K562 (cell line): ENCODE measurements around the gene KLF4. TPM values are rescaled to one million over a fixed set of nuclear protein-coding genes. Genes with fewer than 3 reads are reported as not detected.
"Not testable (repeated sequence)": the region's sequence is repeated elsewhere in the genome, so short reads cannot be mapped to it uniquely, and the experiment has no call there.

Experiments used
- ATAC-seq: fragments of 200-7000 bp; cut with Tn5 transposase; 3 replicates; pipeline ENCODE4 v1.9.1; 2020; ENCODE audit warnings: moderate library complexity
- BruUV-seq: library from RNA; stranded (reverse); fragments of 400-500 nt; replicated peaks from 2 replicates; lab custom pipeline; 2021; lab: Mats Ljungman, UMichigan
- CTCF ChIA-PET: fragments of 300-600 bp; formaldehyde crosslinking; extraction: SDS; loops from one replicate; lab custom pipeline; 2021; ENCODE audit warnings: low intra/inter-chr PET ratio; lab: Yijun Ruan, JAX
- POLR2A ChIA-PET: fragments of 300-600, 350-650 bp; sonication (Branson Sonifier 250); formaldehyde crosslinking; extraction: SDS; loops from one replicate; lab custom pipeline; 2021; ENCODE audit warnings: antibody characterized with exemption, inconsistent platforms; lab: Yijun Ruan, JAX
- DNase-seq, 4 experiments: peaks; one replicate each; pipeline versions ENCODE4 v3.0.0 to v3.0.0-alpha.2; 2011 to 2018; ENCODE audit warnings: low spot score in 3 of 4, mixed read lengths in 3 of 4; ENCODE audit errors: extremely low read depth in 1 of 4
- FAIRE-seq: peaks from 2 replicates; lab custom pipeline; 2011; peaks lifted over from hg19 to GRCh38; lab: Jason Lieb, UNC
- H2AFZ ChIP-seq: 2 replicates; pipeline ENCODE4 v1.6.0; 2011; ENCODE audit warnings: low read depth, low read length, control low read depth, inconsistent platforms
- H3K27ac ChIP-seq: fragments of 200-600 bp; 3 replicates; pipeline ENCODE4 v1.8.0; 2011; ENCODE audit warnings: low read depth, mild to moderate bottlenecking, control low read depth, inconsistent platforms, low read length, moderate library complexity, mixed read lengths; ENCODE audit errors: extremely low read depth
- H3K27me3 ChIP-seq, 2 experiments: fragments of 300-600 bp in 1 of 2; 2 replicates in 1 of 2; 3 replicates in 1 of 2; pipeline versions ENCODE4 v1.6.0 to v1.8.0; 2011; ENCODE audit warnings: inconsistent platforms in 2 of 2, low read length in 2 of 2, mild to moderate bottlenecking in 1 of 2, mixed read lengths in 1 of 2, moderate library complexity in 1 of 2; ENCODE audit not compliant: control insufficient read depth in 2 of 2, insufficient read depth in 2 of 2
- H3K36me3 ChIP-seq: fragments of 300-600 bp; 3 replicates; pipeline ENCODE4 v1.8.0; 2011; ENCODE audit warnings: mild to moderate bottlenecking, low read length, inconsistent platforms; ENCODE audit not compliant: control insufficient read depth, insufficient read depth
- H3K4me1 ChIP-seq, 2 experiments: fragments of 200-600 bp in 1 of 2; replicated peaks in 1 of 2; 2 replicates in 1 of 2; 3 replicates in 1 of 2; pipeline versions ENCODE4 v1.5.1 to v1.8.0; 2011; ENCODE audit warnings: inconsistent platforms in 2 of 2, low read length in 2 of 2, mild to moderate bottlenecking in 1 of 2, mixed read lengths in 1 of 2, moderate library complexity in 1 of 2; ENCODE audit not compliant: control insufficient read depth in 2 of 2, insufficient read depth in 2 of 2
- H3K4me2 ChIP-seq: 2 replicates; pipeline ENCODE4 v1.6.1; 2011; ENCODE audit warnings: low read length, control low read depth, inconsistent platforms, mixed read lengths; ENCODE audit not compliant: insufficient read depth
- H3K4me3 ChIP-seq: fragments of 200-600 bp; sonication (generic), shearing (Covaris generic); 2 replicates; pipeline ENCODE4 v1.5.1; 2016; ENCODE audit warnings: control low read depth, inconsistent platforms
- H3K79me2 ChIP-seq: fragments of 200-600 bp; 3 replicates; pipeline ENCODE4 v1.8.0; 2011; ENCODE audit warnings: low read length, inconsistent platforms; ENCODE audit not compliant: control insufficient read depth, insufficient read depth
- H3K9ac ChIP-seq, 2 experiments: 2 replicates each; pipeline versions ENCODE4 v1.6.0 to v1.6.1; 2011; ENCODE audit warnings: low read depth in 2 of 2, low read length in 2 of 2, control low read depth in 1 of 2, inconsistent platforms in 1 of 2, mild to moderate bottlenecking in 1 of 2, mixed read lengths in 1 of 2; ENCODE audit not compliant: insufficient read depth in 1 of 2
- H3K9me1 ChIP-seq: one replicate; pipeline ENCODE4 v1.6.0; 2011; ENCODE audit warnings: inconsistent platforms, mild to moderate bottlenecking, low read length, moderate library complexity; ENCODE audit not compliant: control insufficient read depth, insufficient read depth
- H3K9me3 ChIP-seq: replicated peaks from 2 replicates; pipeline ENCODE4 v1.5.1; 2011; ENCODE audit warnings: low read depth, low read length, inconsistent platforms; ENCODE audit not compliant: control insufficient read depth, insufficient read depth
- H4K20me1 ChIP-seq: replicated peaks from 2 replicates; pipeline ENCODE4 v1.6.1; 2011; ENCODE audit warnings: low read length, inconsistent platforms, mixed read lengths; ENCODE audit not compliant: control insufficient read depth, insufficient read depth
- TCFL5 ChIP-seq: fragments of 250-450 bp; sonication (Bioruptor Pico); conservative IDR thresholded peaks from 2 replicates; pipeline ENCODE4 v1.6.1; 2021; ENCODE audit warnings: mild to moderate bottlenecking, moderate library complexity, matching md5 sums
- ZFX ChIP-seq: sonication (generic); formaldehyde crosslinking; IDR thresholded peaks from 2 replicates; pipeline ENCODE4 v1.8.0; 2022; ENCODE audit warnings: mild to moderate bottlenecking, missing genetic modification reagents, moderate library complexity
- WGBS: fragments of 100-300 bp; shearing (Covaris generic); methylation state at CpG from one replicate; pipeline ENCODE4 v1.1.6; 2016; ENCODE audit warnings: low coverage, mixed read lengths; ENCODE audit not compliant: insufficient coverage; ENCODE audit errors: missing lambda C conversion rate; 5-methylcytosine and 5-hydroxymethylcytosine counted together
- in situ Hi-C: fragments of 300-500 bp; cut with MboI; formaldehyde crosslinking; loops from 4 replicates; pipeline ENCODE4 v1.15.0; 2018; ENCODE audit warnings: inconsistent platforms, mixed read lengths
- intact Hi-C: fragments of 100-400 bp; cut with micrococcal nuclease; formaldehyde crosslinking; loops from 2 replicates; pipeline ENCODE4 v1.14.2; 2022
- polyA plus RNA-seq, 8 experiments: library from polyadenylated mRNA; depleted of rRNA in 4 of 8; stranded (reverse) in 5 of 8; unstranded in 3 of 8; fragments of >200 nt; fragmentation: Nextera tagmentation in 2 of 8; fragmentation: Illumina TruSeq in 1 of 8; extraction: Ambion mirVana in 2 of 8; extraction: Trizol in 1 of 8; gene quantifications; 2 replicates each; pipeline versions ENCODE4 v1.2.1 to v1.2.3, GENCODE V29; 2011 to 2014; ENCODE audit warnings: inconsistent platforms in 1 of 8, missing spikeins in 1 of 8
- total RNA-seq, 7 experiments: library from RNA; depleted of rRNA in 6 of 7; stranded (reverse); fragments of >200 nt in 6 of 7; fragmentation: Illumina TruSeq in 2 of 7; extraction: Trizol in 2 of 7; gene quantifications; 2 replicates each; pipeline versions ENCODE4 v1.2.1 to v1.2.3, GENCODE V29; 2011 to 2021; ENCODE audit warnings: low replicate concordance in 1 of 7

The KLF4 gene
- total and polyA plus RNA-seq, 9 of the 15 experiments (the other 6 are each of a cell fraction or from before 2014, with no cell fraction given), result 0.04 to 0.95 (median 0.22) TPM

DNA sequence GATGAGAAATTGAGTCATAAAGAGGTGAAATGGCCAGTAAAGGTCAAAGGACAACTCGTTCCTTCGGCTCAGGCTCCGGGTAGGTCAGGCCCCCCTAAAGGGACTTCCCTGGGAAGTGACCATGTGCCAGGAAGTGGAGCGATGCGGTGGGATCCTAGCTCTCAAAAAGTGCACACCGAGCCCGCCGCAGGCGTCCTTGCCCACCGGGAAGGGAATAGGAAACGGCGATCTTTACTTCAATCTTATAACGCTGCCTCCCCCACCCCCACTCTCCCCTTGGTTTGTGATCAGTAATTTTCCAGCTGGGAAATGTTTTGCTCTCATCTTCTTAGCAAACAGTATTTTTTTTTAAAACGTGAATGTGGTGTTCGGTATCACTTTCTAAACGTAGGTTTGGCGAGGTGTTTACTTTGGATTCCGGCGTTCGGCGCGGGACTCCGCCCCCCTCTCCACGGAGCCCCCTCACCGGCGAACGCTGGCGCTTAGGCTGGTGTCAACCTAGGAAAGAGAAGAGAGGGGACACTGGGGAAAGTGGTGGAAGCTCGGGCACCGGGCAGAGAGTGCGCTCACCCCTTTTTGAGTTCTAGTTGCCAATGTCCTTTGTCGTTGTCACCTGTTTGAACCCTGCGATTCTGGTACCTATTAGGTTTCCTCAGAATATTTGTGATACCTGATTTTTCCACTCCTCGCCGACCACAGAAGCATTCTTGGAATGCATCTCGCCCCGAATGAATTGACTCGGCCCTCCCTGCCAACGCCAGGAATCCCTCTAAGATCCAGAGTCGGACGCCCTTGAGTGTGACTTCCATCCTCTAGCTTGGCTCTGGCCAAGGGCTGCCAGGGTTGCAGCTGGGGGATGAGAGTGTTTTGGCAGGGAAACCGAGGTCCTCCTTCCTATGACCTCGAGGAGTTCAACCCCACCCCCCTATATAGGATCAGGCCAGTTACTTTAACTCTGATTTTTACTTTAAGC lies 1.8 kb upstream of the KLF4 start (continued):
- TF ChIP-seq TCFL5 (CRISPR knock-in tag) (no peak), ZFX (CRISPR knock-in tag) (no peak)
- TF ChIP-seq, all 486 proteins: peak for 0

DNA sequence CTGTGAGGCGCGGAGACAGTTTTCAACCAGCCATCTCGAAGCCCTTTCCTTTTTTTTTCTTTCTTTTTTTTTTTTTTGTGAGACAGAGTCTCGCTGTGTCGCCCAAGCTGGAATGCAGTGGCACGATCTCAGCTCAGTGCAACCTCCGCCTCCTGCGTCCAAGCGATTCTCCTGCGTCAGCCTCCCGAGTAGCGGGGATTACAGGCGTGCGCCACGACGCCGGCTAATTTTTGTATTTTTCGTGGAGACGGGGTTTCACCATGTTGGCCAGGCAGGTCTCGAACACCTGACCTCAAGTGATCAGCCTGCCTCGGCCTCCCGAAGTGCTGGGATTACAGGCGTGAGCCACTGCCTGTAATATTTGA lies 1.0 kb upstream of the KLF4 start:
- WGBS, result 41% methylated on average over 14 of the region's 23 CpGs
- H3K9me1 ChIP-seq, DNase-seq, ATAC-seq, H3K4me3 ChIP-seq, H3K27ac ChIP-seq, H3K79me2 ChIP-seq, CTCF ChIA-PET, FAIRE-seq, H3K36me3 ChIP-seq, intact Hi-C loops, H4K20me1 ChIP-seq, POLR2A ChIA-PET, H3K9me3 ChIP-seq, H3K9ac ChIP-seq, in situ Hi-C loops, BruUV-seq: not testable (repeated sequence)
- peak overlapping the region; percentile 78; the same call in 1 of the 2 replicates for H3K4me2 ChIP-seq
- peaks cover 0 to 24% of the 10 kb centered on the region in 2 experiments; a peak in 3 of 5 replicates for H3K4me1 ChIP-seq
- H3K27me3 ChIP-seq, result peaks cover 13 to 35% of the 10 kb centered on the region in 2 experiments; a peak in 4 of 5 replicates
- H2AFZ ChIP-seq, result peak overlapping the region; percentile 87; the same call in 1 of the 2 replicates
